ENCODE measurements around the gene DNAH11.
"Not testable (repeated sequence)": the region's sequence is repeated elsewhere in the genome, so short reads cannot be mapped to it uniquely, and the experiment has no call there.

Gene DNAH11

DNA sequence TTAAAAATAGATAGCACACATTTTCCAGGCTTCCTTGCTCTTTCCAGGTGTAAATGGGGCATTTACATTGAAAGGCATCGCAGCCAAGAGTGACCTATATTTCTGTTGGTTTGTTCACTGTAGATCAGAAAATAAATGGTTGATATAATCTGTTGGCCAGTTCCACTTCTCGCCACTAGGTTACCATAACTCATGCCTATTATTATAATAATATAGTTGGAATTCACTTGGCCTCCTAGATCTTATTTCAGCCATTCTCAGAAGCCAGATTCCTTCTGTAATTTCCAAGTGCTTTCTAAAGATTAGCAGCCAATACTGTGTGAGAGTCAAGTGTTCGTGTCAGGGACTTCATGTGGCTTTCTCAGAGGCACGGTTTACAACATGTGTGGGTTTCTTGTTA, 179.5 kb downstream of the DNAH11 start:
- Histone ChIP-seq H3K27me3 (ENCODE audit: control insufficient read depth, insufficient read depth, low read length) (no peaks in the 10 kb centered on the region), H3K9me3 (replicated peaks; ENCODE audit: low read length) (no peaks in the 10 kb centered on the region)

DNA sequence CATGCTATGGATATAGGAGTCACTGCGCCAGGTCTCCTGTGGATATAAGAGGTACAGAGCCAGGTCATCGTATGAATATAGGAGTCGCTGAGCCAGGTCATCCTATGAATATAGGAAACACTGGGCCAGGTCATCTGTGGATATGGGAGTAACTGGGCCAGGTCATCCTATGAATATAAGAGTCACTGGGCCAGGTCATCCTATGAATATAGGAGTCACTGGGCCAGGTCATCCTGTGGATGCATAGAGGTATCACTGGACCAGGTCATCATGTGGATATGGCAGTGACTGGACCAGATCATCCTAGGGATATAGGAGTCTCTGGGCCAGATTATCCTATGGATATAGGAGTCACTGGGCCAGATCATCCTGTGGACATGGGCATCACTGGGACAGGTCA, 181.7 kb downstream of the DNAH11 start:
- H3K9me3 ChIP-seq (replicated peaks; ENCODE audit: low read length) = no peaks in the 10 kb centered on the region
- no peaks in the 10 kb centered on the region for H3K4me1 ChIP-seq (ENCODE audit: control insufficient read depth, insufficient read depth, low read length)
- H3K4me3 ChIP-seq (ENCODE audit: low read length) = no peak overlapping the region
- no peaks in the 10 kb centered on the region for H3K36me3 ChIP-seq (ENCODE audit: insufficient read depth, low read length)
- H3K27me3 ChIP-seq (ENCODE audit: control insufficient read depth, insufficient read depth, low read length) = no peaks in the 10 kb centered on the region
- no peak overlapping the region for H3K9ac ChIP-seq (ENCODE audit: low read depth, low read length)
- H3K4me2 ChIP-seq (ENCODE audit: low read length) = no peak overlapping the region

More for the DNA sequence above, 179.5 kb downstream of the DNAH11 start:
- Histone ChIP-seq H3K4me1 (ENCODE audit: control insufficient read depth, insufficient read depth, low read length) (no peaks in the 10 kb centered on the region), H3K4me3 (ENCODE audit: low read length) (no peak overlapping the region), H3K9ac (ENCODE audit: low read depth, low read length) (no peak overlapping the region), H3K36me3 (ENCODE audit: insufficient read depth, low read length) (no peaks in the 10 kb centered on the region), H3K4me2 (ENCODE audit: low read length) (no peak overlapping the region)

DNA sequence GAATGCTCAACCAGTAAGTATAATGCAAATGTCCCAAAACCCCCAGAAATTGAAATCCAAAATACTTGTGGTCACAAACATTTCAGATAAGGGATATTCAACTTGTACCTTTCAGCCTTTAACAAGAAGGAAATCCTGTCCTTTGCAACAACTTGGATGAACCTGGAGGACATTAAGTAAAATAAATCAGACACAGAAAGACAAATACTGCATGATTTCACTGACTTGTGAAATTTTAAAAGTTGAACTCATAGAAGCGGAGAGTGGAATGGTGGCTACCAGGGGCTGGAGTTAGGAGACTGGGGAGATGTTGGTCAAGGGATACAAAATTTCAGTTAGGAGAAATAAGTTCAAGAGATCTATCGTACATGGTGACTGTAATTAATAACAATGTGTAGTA, 187.6 kb downstream of the DNAH11 start:
- H3K9me3 ChIP-seq (replicated peaks; ENCODE audit: low read length) = no peaks in the 10 kb centered on the region
- H3K4me1 ChIP-seq (ENCODE audit: control insufficient read depth, insufficient read depth, low read length) = no peaks in the 10 kb centered on the region
- H3K4me2 ChIP-seq (ENCODE audit: low read length) = no peak overlapping the region
- H3K9ac ChIP-seq (ENCODE audit: low read depth, low read length) = no peak overlapping the region
- H3K4me3 ChIP-seq (ENCODE audit: low read length) = no peak overlapping the region
- no peaks in the 10 kb centered on the region for H3K27me3 ChIP-seq (ENCODE audit: control insufficient read depth, insufficient read depth, low read length)
- no peaks in the 10 kb centered on the region for H3K36me3 ChIP-seq (ENCODE audit: insufficient read depth, low read length)

DNA sequence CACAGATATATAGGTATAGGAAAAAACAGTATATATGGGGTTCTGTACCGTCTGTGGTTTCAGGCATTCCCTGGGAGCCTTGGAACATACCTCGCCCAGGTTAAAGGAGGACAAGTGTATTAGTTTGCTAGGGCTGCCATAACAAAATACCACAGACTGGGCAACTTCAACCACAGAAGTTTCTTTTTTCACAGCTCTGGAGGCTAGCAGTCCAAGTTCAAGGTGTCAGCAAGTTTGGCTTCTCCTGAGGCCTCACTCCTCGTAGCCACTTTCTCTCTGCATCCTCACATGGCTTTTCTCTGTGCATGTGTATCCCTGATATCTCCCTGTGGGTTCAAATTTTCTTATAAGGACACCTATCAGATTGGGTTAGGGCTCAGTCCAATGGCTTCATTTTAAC, 189.1 kb downstream of the DNAH11 start:
- Histone ChIP-seq H3K36me3 (ENCODE audit: insufficient read depth, low read length) (no peaks in the 10 kb centered on the region), H3K4me1 (ENCODE audit: control insufficient read depth, insufficient read depth, low read length) (no peaks in the 10 kb centered on the region), H3K4me3 (ENCODE audit: low read length) (no peak overlapping the region), H3K9me3 (replicated peaks; ENCODE audit: low read length) (no peaks in the 10 kb centered on the region), H3K9ac (ENCODE audit: low read depth, low read length) (no peak overlapping the region), H3K4me2 (ENCODE audit: low read length) (no peak overlapping the region), H3K27me3 (ENCODE audit: control insufficient read depth, insufficient read depth, low read length) (no peaks in the 10 kb centered on the region)

DNA sequence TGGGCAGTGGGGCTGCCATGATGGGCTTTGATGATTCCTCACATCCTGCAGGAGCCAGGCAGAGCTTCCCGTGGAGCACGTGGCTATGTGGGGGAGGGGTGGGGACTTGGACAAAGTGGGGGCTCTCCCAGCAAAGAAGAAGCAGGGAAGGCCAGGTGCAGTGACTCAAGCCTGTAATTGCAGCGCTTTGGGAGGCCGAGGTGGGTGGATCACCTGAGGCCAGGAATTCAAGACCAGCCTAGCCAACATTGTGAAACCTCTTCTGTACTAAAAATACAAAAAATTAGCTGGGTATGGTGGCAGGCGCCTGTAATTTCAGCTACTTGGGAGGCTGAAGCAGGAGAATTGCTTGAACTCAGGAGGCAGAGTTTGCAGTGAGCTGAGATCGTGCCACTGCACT, 190.1 kb downstream of the DNAH11 start:
- H3K27me3 ChIP-seq (ENCODE audit: control insufficient read depth, insufficient read depth, low read length); H3K36me3 ChIP-seq (ENCODE audit: insufficient read depth, low read length); H3K9me3 ChIP-seq (replicated peaks; ENCODE audit: low read length); H3K9ac ChIP-seq (ENCODE audit: low read depth, low read length); H3K4me3 ChIP-seq (ENCODE audit: low read length); H3K4me1 ChIP-seq (ENCODE audit: control insufficient read depth, insufficient read depth, low read length); H3K4me2 ChIP-seq (ENCODE audit: low read length): not testable (repeated sequence)

DNA sequence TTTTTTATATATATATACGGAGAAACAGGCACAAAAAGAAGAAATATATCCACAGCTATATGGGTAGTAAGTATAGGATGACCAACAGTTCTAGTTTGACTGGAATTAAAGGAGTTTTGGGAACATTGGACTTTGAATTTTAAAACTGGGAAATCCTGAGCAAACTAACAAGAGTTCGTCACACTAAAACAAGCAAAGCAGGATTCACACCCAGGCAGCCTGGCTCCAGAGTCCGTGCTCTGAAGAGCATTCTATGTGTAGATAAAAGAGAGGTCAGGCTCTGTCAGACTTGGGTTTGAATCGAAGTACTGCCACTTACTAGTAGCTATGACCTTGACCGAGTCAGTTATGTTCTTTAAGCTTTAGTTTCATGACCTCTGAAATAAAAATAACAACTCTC, 191.0 kb downstream of the DNAH11 start:
- no peaks in the 10 kb centered on the region for H3K27me3 ChIP-seq (ENCODE audit: control insufficient read depth, insufficient read depth, low read length)
- no peak overlapping the region for H3K4me2 ChIP-seq (ENCODE audit: low read length)
- no peaks in the 10 kb centered on the region for H3K9me3 ChIP-seq (replicated peaks; ENCODE audit: low read length)
- H3K4me1 ChIP-seq (ENCODE audit: control insufficient read depth, insufficient read depth, low read length) = no peaks in the 10 kb centered on the region
- no peak overlapping the region for H3K4me3 ChIP-seq (ENCODE audit: low read length)
- H3K36me3 ChIP-seq (ENCODE audit: insufficient read depth, low read length) = no peaks in the 10 kb centered on the region
- H3K9ac ChIP-seq (ENCODE audit: low read depth, low read length) = no peak overlapping the region

DNA sequence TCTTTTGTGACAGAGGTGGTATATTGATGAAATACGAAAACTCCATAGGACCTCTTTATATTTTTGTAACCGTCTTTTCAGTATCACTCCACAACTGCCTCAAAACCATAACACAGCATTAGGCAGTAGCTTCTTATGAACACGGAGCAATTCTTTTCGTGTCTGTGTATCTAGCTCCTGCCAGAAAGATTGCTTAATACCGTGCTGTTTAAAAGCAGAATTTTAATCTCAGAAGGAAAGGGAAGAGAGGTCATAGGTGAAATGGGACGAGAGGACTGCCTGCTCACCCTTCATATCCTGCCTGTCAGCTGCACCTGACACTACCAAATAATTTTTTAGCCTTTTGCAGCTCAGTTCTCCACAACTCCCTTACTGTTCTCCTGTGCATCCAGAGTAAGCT, 200.7 kb downstream of the DNAH11 start:
- Histone ChIP-seq H3K4me1 (ENCODE audit: control insufficient read depth, insufficient read depth, low read length) (no peaks in the 10 kb centered on the region), H3K9me3 (replicated peaks; ENCODE audit: low read length) (no peaks in the 10 kb centered on the region), H3K9ac (ENCODE audit: low read depth, low read length) (no peak overlapping the region), H3K4me2 (ENCODE audit: low read length) (no peak overlapping the region), H3K27me3 (ENCODE audit: control insufficient read depth, insufficient read depth, low read length) (no peaks in the 10 kb centered on the region), H3K4me3 (ENCODE audit: low read length) (no peak overlapping the region), H3K36me3 (ENCODE audit: insufficient read depth, low read length) (no peaks in the 10 kb centered on the region)

DNA sequence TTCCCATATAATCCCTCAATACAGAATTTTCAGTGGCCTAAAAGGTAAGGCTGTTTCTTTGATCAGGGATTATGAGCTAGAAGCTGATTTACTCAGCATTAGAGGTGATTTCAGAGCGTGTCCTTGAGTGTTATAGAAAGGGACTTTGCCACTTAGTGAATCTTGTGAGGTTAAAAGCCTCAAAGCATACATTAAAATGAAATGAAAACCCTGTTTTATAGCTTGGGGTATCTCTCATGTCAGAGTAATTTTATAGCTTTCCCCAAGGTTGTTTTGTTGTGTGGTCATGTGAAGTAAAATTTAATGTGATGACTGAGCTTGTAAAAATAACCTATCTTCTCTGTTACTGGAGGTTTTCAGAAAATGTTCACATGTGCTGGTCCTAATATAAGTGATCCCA, 204.1 kb downstream of the DNAH11 start:
- H3K9me3 ChIP-seq (replicated peaks; ENCODE audit: low read length) = no peaks in the 10 kb centered on the region
- no peak overlapping the region for H3K9ac ChIP-seq (ENCODE audit: low read depth, low read length)
- no peak overlapping the region for H3K4me3 ChIP-seq (ENCODE audit: low read length)
- H3K4me2 ChIP-seq (ENCODE audit: low read length) = no peak overlapping the region
- no peaks in the 10 kb centered on the region for H3K27me3 ChIP-seq (ENCODE audit: control insufficient read depth, insufficient read depth, low read length)
- no peaks in the 10 kb centered on the region for H3K36me3 ChIP-seq (ENCODE audit: insufficient read depth, low read length)
- no peaks in the 10 kb centered on the region for H3K4me1 ChIP-seq (ENCODE audit: control insufficient read depth, insufficient read depth, low read length)

DNA sequence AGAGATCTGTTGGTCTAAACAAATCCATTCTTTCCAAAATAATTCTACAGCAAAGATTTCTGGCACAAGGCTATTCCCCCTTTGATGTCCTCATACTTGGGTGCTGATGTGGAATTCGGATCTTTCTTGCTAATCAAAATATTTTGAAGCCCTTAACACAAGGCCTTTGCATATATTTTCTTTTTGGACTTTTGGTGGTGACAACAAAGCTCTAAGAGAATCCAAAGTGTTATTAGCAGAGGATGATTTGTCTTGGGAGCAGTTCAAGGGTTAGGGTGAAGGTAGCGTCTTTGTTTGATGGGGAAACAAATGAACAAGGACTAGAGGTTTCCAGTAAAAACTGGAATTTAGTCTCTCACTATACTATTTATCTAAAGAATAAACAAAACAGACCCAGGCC, 205.0 kb downstream of the DNAH11 start:
- Histone ChIP-seq H3K36me3 (ENCODE audit: insufficient read depth, low read length) (no peaks in the 10 kb centered on the region), H3K4me2 (ENCODE audit: low read length) (no peak overlapping the region), H3K4me1 (ENCODE audit: control insufficient read depth, insufficient read depth, low read length) (no peaks in the 10 kb centered on the region), H3K9me3 (replicated peaks; ENCODE audit: low read length) (no peaks in the 10 kb centered on the region), H3K9ac (ENCODE audit: low read depth, low read length) (no peak overlapping the region), H3K4me3 (ENCODE audit: low read length) (no peak overlapping the region), H3K27me3 (ENCODE audit: control insufficient read depth, insufficient read depth, low read length) (no peaks in the 10 kb centered on the region)

DNA sequence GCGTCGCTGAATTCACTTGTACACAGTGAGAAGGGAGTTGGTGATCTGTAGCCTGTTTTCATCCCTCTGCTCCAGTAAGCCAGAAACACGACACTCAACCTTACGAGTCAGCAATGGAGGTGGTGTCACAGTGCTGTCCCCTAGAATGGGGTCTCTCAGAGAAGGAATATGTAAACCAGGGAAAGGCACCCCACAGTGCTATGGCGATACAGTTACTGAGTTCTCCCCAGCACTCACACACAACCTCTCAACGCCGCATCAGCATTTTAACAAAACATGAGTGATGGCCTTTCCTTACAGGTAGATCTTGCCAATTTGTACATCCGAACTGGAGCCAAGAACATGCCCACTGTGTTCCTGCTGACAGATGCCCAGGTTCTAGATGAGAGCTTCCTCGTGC, 206.5 kb downstream of the DNAH11 start:
- H3K4me1 ChIP-seq (ENCODE audit: control insufficient read depth, insufficient read depth, low read length) = no peaks in the 10 kb centered on the region
- no peak overlapping the region for H3K9ac ChIP-seq (ENCODE audit: low read depth, low read length)
- H3K36me3 ChIP-seq (ENCODE audit: insufficient read depth, low read length) = no peaks in the 10 kb centered on the region
- H3K27me3 ChIP-seq (ENCODE audit: control insufficient read depth, insufficient read depth, low read length) = peaks cover 3% of the 10 kb centered on the region
- H3K4me2 ChIP-seq (ENCODE audit: low read length) = no peak overlapping the region
- H3K4me3 ChIP-seq (ENCODE audit: low read length) = no peak overlapping the region
- no peaks in the 10 kb centered on the region for H3K9me3 ChIP-seq (replicated peaks; ENCODE audit: low read length)

DNA sequence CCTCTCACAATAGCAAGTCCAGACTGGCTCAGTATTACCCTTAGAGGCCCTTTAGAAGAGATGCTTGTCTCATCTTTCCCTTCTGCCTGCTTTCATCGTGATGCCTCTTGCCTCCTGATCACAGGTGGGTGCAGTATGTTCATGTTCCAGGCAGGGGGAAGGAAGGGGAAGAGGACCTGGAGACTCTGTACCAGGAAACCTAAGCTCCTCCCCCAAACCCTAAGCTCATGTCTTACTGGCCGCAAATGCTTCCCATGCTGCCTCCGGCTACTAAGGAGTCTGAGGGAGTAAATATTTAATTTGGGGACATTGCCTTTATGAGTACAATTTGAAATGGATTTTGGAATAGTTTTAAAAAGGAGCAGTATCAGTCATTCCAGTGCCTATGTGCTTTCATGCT, 210.2 kb downstream of the DNAH11 start:
- Histone ChIP-seq H3K9ac (ENCODE audit: low read depth, low read length) (no peak overlapping the region), H3K27me3 (ENCODE audit: control insufficient read depth, insufficient read depth, low read length) (peaks cover 6% of the 10 kb centered on the region), H3K9me3 (replicated peaks; ENCODE audit: low read length) (no peaks in the 10 kb centered on the region), H3K4me2 (ENCODE audit: low read length) (no peak overlapping the region), H3K36me3 (ENCODE audit: insufficient read depth, low read length) (no peaks in the 10 kb centered on the region), H3K4me1 (ENCODE audit: control insufficient read depth, insufficient read depth, low read length) (no peaks in the 10 kb centered on the region), H3K4me3 (ENCODE audit: low read length) (no peak overlapping the region)

DNA sequence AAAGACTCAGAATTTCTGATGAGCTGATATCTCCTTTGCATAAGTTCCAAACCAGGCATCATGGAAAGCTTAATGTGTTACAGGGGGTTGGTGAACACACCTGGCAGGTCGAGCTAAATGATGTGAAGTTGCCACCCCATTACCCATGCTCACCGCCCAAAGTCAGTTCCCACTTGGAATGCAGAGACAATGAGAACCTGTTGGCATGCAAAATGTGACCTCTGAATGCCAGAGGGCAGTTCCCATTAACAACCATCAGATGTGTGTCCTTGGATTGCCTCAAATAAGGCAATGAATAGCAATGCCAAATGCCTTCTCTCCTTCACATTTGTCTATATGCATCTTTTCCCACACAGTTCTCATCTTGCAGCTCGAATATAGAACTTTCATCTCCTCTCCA, 212.1 kb downstream of the DNAH11 start:
- Histone ChIP-seq H3K36me3 (ENCODE audit: insufficient read depth, low read length) (no peaks in the 10 kb centered on the region), H3K4me3 (ENCODE audit: low read length) (no peak overlapping the region), H3K9me3 (replicated peaks; ENCODE audit: low read length) (no peaks in the 10 kb centered on the region), H3K9ac (ENCODE audit: low read depth, low read length) (no peak overlapping the region), H3K27me3 (ENCODE audit: control insufficient read depth, insufficient read depth, low read length) (peaks cover 7% of the 10 kb centered on the region), H3K4me1 (ENCODE audit: control insufficient read depth, insufficient read depth, low read length) (no peaks in the 10 kb centered on the region), H3K4me2 (ENCODE audit: low read length) (no peak overlapping the region)
